HFF-Myc (cell line): ENCODE data around the gene F2RL2.
A peak's percentile ranks its signal among the peaks of the same experiment; 100 is the strongest.

ENCODE experiments used
- DNase-seq: peaks from one replicate; pipeline ENCODE4 v3.0.0-alpha.2; 2011; ENCODE audit warnings: low read depth; ENCODE audit errors: extremely low read depth
- H3K4me3 ChIP-seq: replicated peaks from 2 replicates; pipeline ENCODE4 v1.5.1; 2011; ENCODE audit warnings: low read depth, mild to moderate bottlenecking, control low read depth, low read length
- TF ChIP-seq, protein P1 (sequence below): IDR thresholded peaks from 2 replicates; pipeline ENCODE4 v1.5.1; 2012; ENCODE audit warnings: mild to moderate bottlenecking, low read depth, low read length, control low read depth; ENCODE audit errors: missing control alignments

Gene F2RL2

GRCh38 chr5:76642390-76643040 is 19.3 kb upstream of the F2RL2 start:
- TF ChIP-seq, protein P1, sequence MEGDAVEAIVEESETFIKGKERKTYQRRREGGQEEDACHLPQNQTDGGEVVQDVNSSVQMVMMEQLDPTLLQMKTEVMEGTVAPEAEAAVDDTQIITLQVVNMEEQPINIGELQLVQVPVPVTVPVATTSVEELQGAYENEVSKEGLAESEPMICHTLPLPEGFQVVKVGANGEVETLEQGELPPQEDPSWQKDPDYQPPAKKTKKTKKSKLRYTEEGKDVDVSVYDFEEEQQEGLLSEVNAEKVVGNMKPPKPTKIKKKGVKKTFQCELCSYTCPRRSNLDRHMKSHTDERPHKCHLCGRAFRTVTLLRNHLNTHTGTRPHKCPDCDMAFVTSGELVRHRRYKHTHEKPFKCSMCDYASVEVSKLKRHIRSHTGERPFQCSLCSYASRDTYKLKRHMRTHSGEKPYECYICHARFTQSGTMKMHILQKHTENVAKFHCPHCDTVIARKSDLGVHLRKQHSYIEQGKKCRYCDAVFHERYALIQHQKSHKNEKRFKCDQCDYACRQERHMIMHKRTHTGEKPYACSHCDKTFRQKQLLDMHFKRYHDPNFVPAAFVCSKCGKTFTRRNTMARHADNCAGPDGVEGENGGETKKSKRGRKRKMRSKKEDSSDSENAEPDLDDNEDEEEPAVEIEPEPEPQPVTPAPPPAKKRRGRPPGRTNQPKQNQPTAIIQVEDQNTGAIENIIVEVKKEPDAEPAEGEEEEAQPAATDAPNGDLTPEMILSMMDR: no peak
- DNase-seq: no peak
- H3K4me3 ChIP-seq: no peak overlapping the region

DNA sequence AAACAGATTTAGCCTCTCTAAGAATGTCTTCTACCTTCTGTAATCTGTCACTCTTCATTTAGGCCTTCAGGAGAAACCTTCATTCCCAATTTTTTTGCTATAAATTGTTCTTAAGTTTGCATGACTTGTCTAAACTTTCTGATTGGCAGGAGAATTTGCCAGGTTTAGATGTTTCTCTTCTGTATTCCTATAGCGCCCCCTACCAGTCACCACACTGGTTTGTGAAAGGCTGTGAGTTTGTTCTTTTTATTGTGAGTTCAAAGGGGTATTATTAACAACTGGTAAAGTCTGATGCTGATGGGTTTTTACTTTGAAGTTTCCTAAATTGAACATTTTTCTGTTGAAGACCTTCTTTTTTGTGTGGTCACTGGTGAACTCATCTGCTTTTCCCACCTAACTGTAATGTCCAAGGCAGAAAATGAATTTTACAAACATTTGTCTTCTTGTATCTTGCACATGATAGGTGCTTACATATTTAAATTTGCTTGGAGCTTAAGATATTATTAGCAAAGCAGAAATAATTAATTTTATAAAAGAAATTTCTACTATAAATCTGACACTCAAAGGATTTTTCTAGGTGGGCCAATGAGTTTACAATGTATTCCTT is 18.4 kb upstream of the F2RL2 start:
- DNase-seq: peak; percentile 50
- TF ChIP-seq, protein P1: peak; percentile 80
- no peak overlapping the region for H3K4me3 ChIP-seq

GRCh38 chr5:76638479-76638878 is 15.3 kb upstream of the F2RL2 start:
- H3K4me3 ChIP-seq: no peak overlapping the region
- TF ChIP-seq, protein P1: no peak
- no peak for DNase-seq

- H3K4me3 ChIP-seq: no peak overlapping the region
- no peak for DNase-seq
- TF ChIP-seq, protein P1: no peak
These were observed 14.3 kb upstream of the F2RL2 start for GRCh38 chr5:76637490-76637889.

DNA sequence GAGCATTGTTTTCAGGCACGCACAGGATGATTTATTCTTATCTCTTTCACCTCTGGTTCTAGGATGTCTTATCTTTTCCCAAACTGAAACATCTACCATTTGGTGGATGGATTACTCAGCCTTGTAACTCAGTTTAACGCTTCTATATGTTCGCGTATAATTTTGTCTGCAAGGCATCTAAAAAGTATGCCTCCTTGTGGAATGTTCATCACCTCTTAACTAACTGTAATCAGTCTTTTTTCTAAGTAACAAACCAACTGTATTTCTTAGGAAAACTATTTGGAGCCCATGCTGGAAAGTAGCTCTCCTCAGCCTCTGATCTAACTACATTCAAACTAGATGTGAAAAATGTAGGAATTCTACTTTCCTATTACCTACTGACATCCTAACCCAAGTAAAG is 11.5 kb upstream of the F2RL2 start:
- TF ChIP-seq, protein P1: no peak
- DNase-seq: no peak
- H3K4me3 ChIP-seq: no peak overlapping the region

- TF ChIP-seq, protein P1: no peak
- H3K4me3 ChIP-seq: no peak overlapping the region
- no peak for DNase-seq
These were observed 3.5 kb upstream of the F2RL2 start for GRCh38 chr5:76626738-76627137.
